OCI-LY3 (cell line): ENCODE results near the gene SBK2.

Experiments used
- H2AFZ ChIP-seq: fragments of 200-600, 300-600 bp; shearing (Covaris generic); 2 replicates; pipeline ENCODE4 v1.6.0; 2014; ENCODE audit warnings: antibody characterized with exemption, low read depth, low read length
- H3K27ac ChIP-seq: fragments of 200-600, 300-600 bp; sonication (generic); 2 replicates; pipeline ENCODE4 v1.5.1; 2014; ENCODE audit warnings: mild to moderate bottlenecking, low read length, moderate library complexity, mixed read lengths
- H3K27me3 ChIP-seq: fragments of 200-600, 300-600 bp; sonication (generic); 2 replicates; pipeline ENCODE4 v1.6.1; 2014; ENCODE audit warnings: low read depth, low read length, mixed read lengths
- H3K36me3 ChIP-seq: fragments of 200-600, 300-600 bp; sonication (generic); replicated peaks from 2 replicates; pipeline ENCODE3; 2014; ENCODE audit warnings: low read depth, low read length, mixed read lengths
- H3K4me1 ChIP-seq: fragments of 300-600, 200-600 bp; sonication (generic); 2 replicates; pipeline ENCODE4 v1.6.1; 2014; ENCODE audit warnings: low read length, mixed read lengths
- H3K4me2 ChIP-seq: fragments of 200-600, 300-600 bp; sonication (generic); 2 replicates; pipeline ENCODE4 v1.6.1; 2014; ENCODE audit warnings: low read length, mixed read lengths
- H3K4me3 ChIP-seq: fragments of 300-600, 200-600 bp; sonication (generic); 2 replicates; pipeline ENCODE4 v1.5.1; 2014; ENCODE audit warnings: antibody characterized with exemption, mild to moderate bottlenecking, low read length, moderate library complexity
- H3K79me2 ChIP-seq: fragments of 300-600, 200-600 bp; shearing (Covaris generic); 2 replicates; pipeline ENCODE4 v1.6.1; 2014; ENCODE audit warnings: mild to moderate bottlenecking, low read length, mixed read lengths
- H3K9ac ChIP-seq: fragments of 300-600, 200-600 bp; shearing (Covaris generic); 2 replicates; pipeline ENCODE4 v1.6.0; 2014; ENCODE audit warnings: mild to moderate bottlenecking, low read length, moderate library complexity
- H3K9me3 ChIP-seq: fragments of 200-600, 300-600 bp; shearing (Covaris generic); 2 replicates; pipeline ENCODE4 v1.6.1; 2014; ENCODE audit warnings: low read length, mixed read lengths; ENCODE audit not compliant: insufficient read depth
- H4K20me1 ChIP-seq: fragments of 200-600, 300-600 bp; sonication (generic); 2 replicates; pipeline ENCODE4 v1.6.1; 2016; ENCODE audit warnings: low read length, mixed read lengths; ENCODE audit not compliant: insufficient read depth
- EZH2phosphoT487 ChIP-seq: fragments of 200-600 bp; shearing (Covaris generic); IDR thresholded peaks from 2 replicates; pipeline ENCODE4 v1.6.1; 2018; ENCODE audit warnings: antibody characterized with exemption, mixed run types, low read depth
- TF ChIP-seq, protein P1 (sequence below): fragments of 200-600, 300-600 bp; sonication (generic); IDR thresholded peaks from 2 replicates; pipeline ENCODE4 v1.5.1; 2014; ENCODE audit warnings: antibody characterized with exemption, low read length, low read depth

SBK2 gene

DNA sequence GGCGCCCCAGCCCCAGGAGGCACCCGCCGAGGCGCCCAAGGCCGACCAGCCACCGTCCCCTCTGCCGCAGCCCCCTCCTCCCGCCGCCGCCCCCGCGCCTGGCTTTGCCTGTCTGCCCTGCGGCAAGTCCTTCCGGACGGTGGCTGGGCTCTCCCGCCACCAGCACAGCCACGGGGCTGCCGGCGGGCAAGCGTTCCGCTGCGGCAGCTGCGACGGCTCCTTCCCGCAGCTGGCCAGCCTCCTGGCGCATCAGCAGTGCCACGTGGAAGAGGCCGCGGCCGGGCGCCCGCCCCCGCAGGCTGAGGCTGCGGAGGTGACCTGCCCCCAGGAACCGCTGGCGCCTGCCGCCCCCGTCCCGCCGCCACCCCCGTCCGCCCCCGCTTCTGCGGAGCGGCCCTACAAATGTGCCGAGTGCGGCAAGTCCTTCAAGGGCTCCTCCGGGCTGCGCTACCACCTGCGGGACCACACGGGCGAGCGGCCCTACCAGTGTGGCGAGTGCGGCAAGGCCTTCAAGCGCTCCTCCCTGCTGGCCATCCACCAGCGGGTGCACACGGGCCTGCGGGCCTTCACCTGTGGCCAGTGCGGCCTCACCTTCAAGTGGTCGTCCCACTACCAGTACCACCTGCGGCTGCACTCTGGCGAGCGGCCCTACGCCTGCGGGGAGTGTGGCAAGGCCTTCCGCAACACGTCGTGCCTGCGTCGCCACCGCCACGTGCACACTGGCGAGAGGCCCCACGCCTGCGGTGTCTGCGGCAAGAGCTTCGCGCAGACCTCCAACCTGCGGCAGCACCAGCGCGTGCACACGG lies 54.6 kb downstream of the SBK2 start:
- Histone ChIP-seq H3K4me2 (no peak overlapping the region), H3K27ac (no peak overlapping the region), H3K9me3 (no peaks in the 10 kb centered on the region), H3K36me3 (peaks cover 5% of the 10 kb centered on the region), H3K27me3 (no peaks in the 10 kb centered on the region), H2AFZ (no peak overlapping the region), H3K4me3 (no peak overlapping the region), H3K9ac (no peak overlapping the region), H3K4me1 (peaks cover 17% of the 10 kb centered on the region), H3K79me2 (peaks cover 16% of the 10 kb centered on the region), H4K20me1 (no peaks in the 10 kb centered on the region)
- TF ChIP-seq, protein P1, sequence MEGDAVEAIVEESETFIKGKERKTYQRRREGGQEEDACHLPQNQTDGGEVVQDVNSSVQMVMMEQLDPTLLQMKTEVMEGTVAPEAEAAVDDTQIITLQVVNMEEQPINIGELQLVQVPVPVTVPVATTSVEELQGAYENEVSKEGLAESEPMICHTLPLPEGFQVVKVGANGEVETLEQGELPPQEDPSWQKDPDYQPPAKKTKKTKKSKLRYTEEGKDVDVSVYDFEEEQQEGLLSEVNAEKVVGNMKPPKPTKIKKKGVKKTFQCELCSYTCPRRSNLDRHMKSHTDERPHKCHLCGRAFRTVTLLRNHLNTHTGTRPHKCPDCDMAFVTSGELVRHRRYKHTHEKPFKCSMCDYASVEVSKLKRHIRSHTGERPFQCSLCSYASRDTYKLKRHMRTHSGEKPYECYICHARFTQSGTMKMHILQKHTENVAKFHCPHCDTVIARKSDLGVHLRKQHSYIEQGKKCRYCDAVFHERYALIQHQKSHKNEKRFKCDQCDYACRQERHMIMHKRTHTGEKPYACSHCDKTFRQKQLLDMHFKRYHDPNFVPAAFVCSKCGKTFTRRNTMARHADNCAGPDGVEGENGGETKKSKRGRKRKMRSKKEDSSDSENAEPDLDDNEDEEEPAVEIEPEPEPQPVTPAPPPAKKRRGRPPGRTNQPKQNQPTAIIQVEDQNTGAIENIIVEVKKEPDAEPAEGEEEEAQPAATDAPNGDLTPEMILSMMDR: no peak
- TF ChIP-seq EZH2phosphoT487: no peak

DNA sequence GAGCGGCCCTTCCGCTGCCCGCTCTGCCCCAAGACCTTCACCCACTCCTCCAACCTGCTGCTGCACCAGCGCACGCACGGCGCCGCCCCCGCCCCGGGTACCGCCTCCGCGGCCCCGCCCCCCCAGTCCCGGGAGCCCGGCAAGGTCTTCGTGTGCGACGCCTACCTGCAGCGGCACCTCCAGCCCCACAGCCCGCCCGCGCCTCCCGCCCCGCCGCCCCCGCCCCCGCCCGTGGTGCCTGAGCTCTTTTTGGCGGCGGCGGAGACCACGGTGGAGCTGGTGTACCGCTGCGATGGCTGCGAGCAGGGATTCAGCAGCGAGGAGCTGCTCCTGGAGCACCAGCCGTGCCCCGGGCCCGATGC lies 55.2 kb downstream of the SBK2 start:
- Histone ChIP-seq H3K4me2 (no peak overlapping the region), H3K4me1 (peaks cover 17% of the 10 kb centered on the region), H3K27ac (no peak overlapping the region), H3K9me3 (no peaks in the 10 kb centered on the region), H3K79me2 (peaks cover 19% of the 10 kb centered on the region), H3K27me3 (no peaks in the 10 kb centered on the region), H3K9ac (no peak overlapping the region), H3K36me3 (peaks cover 5% of the 10 kb centered on the region), H3K4me3 (no peak overlapping the region), H2AFZ (no peak overlapping the region), H4K20me1 (no peaks in the 10 kb centered on the region)
- TF ChIP-seq, protein P1: no peak
- no peak for TF ChIP-seq EZH2phosphoT487

DNA sequence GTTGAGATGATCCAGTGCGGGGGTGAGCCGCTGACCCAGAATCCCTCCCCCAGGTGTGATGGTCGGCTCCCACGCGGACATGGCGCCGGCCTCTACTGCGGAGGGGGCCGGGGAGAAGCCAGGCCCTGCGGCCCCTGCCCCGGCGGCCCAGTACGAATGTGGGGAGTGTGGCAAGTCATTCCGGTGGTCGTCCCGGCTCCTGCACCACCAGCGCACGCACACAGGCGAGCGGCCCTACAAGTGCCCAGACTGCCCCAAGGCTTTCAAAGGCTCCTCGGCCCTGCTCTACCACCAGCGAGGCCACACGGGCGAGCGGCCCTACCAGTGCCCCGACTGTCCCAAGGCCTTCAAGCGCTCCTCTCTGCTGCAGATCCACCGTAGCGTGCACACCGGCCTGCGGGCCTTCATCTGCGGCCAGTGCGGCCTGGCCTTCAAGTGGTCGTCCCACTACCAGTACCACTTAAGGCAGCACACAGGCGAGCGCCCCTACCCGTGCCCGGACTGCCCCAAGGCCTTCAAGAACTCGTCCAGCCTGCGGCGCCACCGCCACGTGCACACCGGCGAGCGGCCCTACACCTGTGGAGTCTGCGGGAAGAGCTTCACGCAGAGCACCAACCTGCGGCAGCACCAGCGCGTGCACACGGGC lies 55.7 kb downstream of the SBK2 start:
- Histone ChIP-seq H3K27me3 (no peaks in the 10 kb centered on the region), H3K4me2 (no peak overlapping the region), H3K27ac (no peak overlapping the region), H3K4me3 (no peak overlapping the region), H3K9me3 (no peaks in the 10 kb centered on the region), H4K20me1 (no peaks in the 10 kb centered on the region), H3K4me1 (peaks cover 17% of the 10 kb centered on the region), H3K36me3 (peaks cover 5% of the 10 kb centered on the region), H2AFZ (no peak overlapping the region), H3K9ac (no peak overlapping the region), H3K79me2 (peaks cover 19% of the 10 kb centered on the region)
- TF ChIP-seq EZH2phosphoT487: no peak
- TF ChIP-seq, protein P1: no peak

DNA sequence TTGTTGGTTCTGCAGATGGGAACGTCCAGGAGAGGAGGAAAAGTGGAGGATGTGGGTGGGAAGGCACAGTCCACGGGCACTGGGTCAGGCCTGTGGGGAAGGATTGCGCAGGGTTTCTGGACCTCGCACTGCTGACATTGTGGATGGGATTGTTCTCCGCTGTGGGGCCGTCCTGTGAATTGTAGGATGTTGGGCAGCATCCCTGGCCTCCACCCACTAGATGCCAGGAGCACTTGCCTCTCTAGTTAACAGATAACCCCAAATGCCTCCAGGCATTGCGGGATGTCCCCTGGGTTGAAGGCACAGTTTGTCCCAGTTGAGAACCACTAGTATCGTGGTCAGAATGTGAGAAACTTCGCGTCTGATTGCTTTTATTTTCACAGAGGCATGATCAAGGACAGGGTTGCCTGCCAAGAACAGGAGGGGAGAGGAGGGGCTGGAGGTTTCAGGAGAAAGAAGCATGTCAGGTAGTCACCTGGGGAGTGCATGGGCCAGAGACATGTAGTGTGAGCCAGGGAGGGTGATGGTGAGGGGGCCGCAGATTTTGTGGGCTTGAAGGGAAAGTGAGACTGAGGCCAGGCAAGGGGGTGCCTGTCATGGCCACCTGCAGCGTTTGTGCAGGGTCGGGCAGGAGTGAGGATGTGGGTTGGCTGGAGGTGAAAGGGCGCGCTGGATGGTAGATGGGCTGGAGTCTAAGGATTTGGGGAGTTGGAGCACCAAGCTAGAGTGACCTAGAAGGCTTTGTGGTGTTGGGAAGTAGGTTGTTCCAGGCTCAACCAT lies 57.3 kb downstream of the SBK2 start:
- no peak overlapping the region for H2AFZ ChIP-seq
- H3K79me2 ChIP-seq: peaks cover 9% of the 10 kb centered on the region
- no peak overlapping the region for H3K4me2 ChIP-seq
- H3K4me3 ChIP-seq: no peak overlapping the region
- no peaks in the 10 kb centered on the region for H4K20me1 ChIP-seq
- TF ChIP-seq, protein P1: no peak
- no peak for TF ChIP-seq EZH2phosphoT487
- peaks cover 5% of the 10 kb centered on the region for H3K36me3 ChIP-seq
- H3K27ac ChIP-seq: no peak overlapping the region
- peaks cover 15% of the 10 kb centered on the region for H3K4me1 ChIP-seq
- no peaks in the 10 kb centered on the region for H3K9me3 ChIP-seq
- H3K27me3 ChIP-seq: no peaks in the 10 kb centered on the region
- H3K9ac ChIP-seq: no peak overlapping the region
